Peyer's patch (tissue), 4 donors: ENCODE data around the gene TTLL4. TPM values are rescaled to one million over a fixed set of nuclear protein-coding genes. Genes with fewer than 3 reads are reported as not detected.

Experiments used
- DNase-seq, 3 donors: peaks; one replicate each; pipeline ENCODE4 v3.0.0-alpha.2; 2017 to 2019
- H3K27ac ChIP-seq, 4 donors: fragments of 200-600 bp; sonication (generic); one replicate each; pipeline ENCODE4 v1.5.1; 2016 to 2019
- H3K27me3 ChIP-seq, 2 donors: fragments of 200-600 bp; sonication (generic); one replicate each; pipeline ENCODE4 v1.5.1; 2019
- H3K36me3 ChIP-seq, 3 donors: fragments of 200-600 bp; sonication (generic); one replicate each; pipeline ENCODE4 v1.5.1; 2016 to 2019
- H3K4me1 ChIP-seq, 4 donors: fragments of 200-600 bp; sonication (generic); one replicate each; pipeline ENCODE4 v1.5.1; 2016 to 2019
- H3K4me3 ChIP-seq, 4 donors: fragments of 200-600 bp; sonication (generic); 1 replicate in 3 of 4; 2 replicates in 1 of 4; pipeline ENCODE4 v1.5.1; 2016 to 2019; ENCODE audit warnings: mild to moderate bottlenecking in 1 of 4
- H3K9me3 ChIP-seq, 4 donors: fragments of 200-600 bp; sonication (generic); one replicate each; pipeline ENCODE4 v1.5.1; 2016 to 2019; ENCODE audit warnings: mild to moderate bottlenecking in 1 of 4
- CTCF ChIP-seq, 6 experiments: fragments of 450-650 bp in 4 of 6; fragments of 200-600 bp in 2 of 6; sonication (generic) in 1 of 6; IDR thresholded peaks; one replicate each; pipeline ENCODE4 v1.5.1; 2017 to 2019; ENCODE audit warnings: antibody characterized with exemption in 6 of 6, mild to moderate bottlenecking in 3 of 6, moderate library complexity in 1 of 6
- POLR2A ChIP-seq, 2 donors: fragments of 450-650 bp; IDR thresholded peaks; one replicate each; pipeline ENCODE4 v1.5.1; 2017; ENCODE audit warnings: antibody characterized with exemption in 2 of 2, mild to moderate bottlenecking in 2 of 2, moderate library complexity in 2 of 2
- total RNA-seq, 4 donors: library from RNA; depleted of rRNA; stranded (reverse); fragments of >200 nt; gene quantifications; one replicate each; pipeline ENCODE4 v1.1.0, GENCODE V29; 2016

TTLL4 gene
- total RNA-seq, 4 donors from 2014 or later = 14.9 to 48.4 (median 45.1) TPM

GRCh38 chr2:218708086-218708485 lies 2.5 kb upstream of the TTLL4 start:
- TF ChIP-seq CTCF (IDR thresholded peaks at IDR 0.05) = no peak
- no peak for TF ChIP-seq POLR2A (IDR thresholded peaks at IDR 0.05)
- H3K27me3 ChIP-seq = no peaks in the 10 kb centered on the region
- H3K4me3 ChIP-seq = no peak overlapping the region
- no peaks in the 10 kb centered on the region for H3K36me3 ChIP-seq
- no peak for DNase-seq
- peaks cover 0 to 9% (median 4%) of the 10 kb centered on the region in 4 donors for H3K4me1 ChIP-seq
- no peaks in the 10 kb centered on the region for H3K9me3 ChIP-seq
- no peak overlapping the region for H3K27ac ChIP-seq

GRCh38 chr2:218709908-218710307 lies 727 bp upstream of the TTLL4 start:
- DNase-seq = no peak
- TF ChIP-seq CTCF (IDR thresholded peaks at IDR 0.05) = no peak
- no peak for TF ChIP-seq POLR2A (IDR thresholded peaks at IDR 0.05)
- no peaks in the 10 kb centered on the region for H3K9me3 ChIP-seq
- peak overlapping the region in 1 of 4 donors; percentile 78 for H3K4me3 ChIP-seq
- no peaks in the 10 kb centered on the region for H3K27me3 ChIP-seq
- H3K36me3 ChIP-seq = no peaks in the 10 kb centered on the region
- peaks cover 0 to 9% (median 4%) of the 10 kb centered on the region in 4 donors for H3K4me1 ChIP-seq
- no peak overlapping the region for H3K27ac ChIP-seq

- Histone ChIP-seq H3K9me3 (no peaks in the 10 kb centered on the region), H3K27ac (peak overlapping the region in 1 of 4 donors; percentile 87), H3K4me1 (peaks cover 0 to 9% (median 4%) of the 10 kb centered on the region in 4 donors), H3K36me3 (no peaks in the 10 kb centered on the region), H3K27me3 (no peaks in the 10 kb centered on the region), H3K4me3 (peak overlapping the region; percentile 63 to 80 (median 78))
- TF ChIP-seq CTCF (IDR thresholded peaks at IDR 0.05) (no peak), POLR2A (IDR thresholded peaks at IDR 0.05) (no peak)
- no peak for DNase-seq
Measured at GRCh38 chr2:218710334-218710686, 325 bp upstream of the TTLL4 start.

- Histone ChIP-seq H3K4me1 (peaks cover 0 to 9% (median 4%) of the 10 kb centered on the region in 4 donors), H3K4me3 (peak overlapping the region; percentile 63 to 80 (median 78)), H3K36me3 (no peaks in the 10 kb centered on the region), H3K27ac (peak overlapping the region; percentile 82 to 96 (median 89)), H3K9me3 (no peaks in the 10 kb centered on the region), H3K27me3 (no peaks in the 10 kb centered on the region)
- TF ChIP-seq CTCF (IDR thresholded peaks at IDR 0.05) (no peak), POLR2A (IDR thresholded peaks at IDR 0.05) (no peak)
- no peak for DNase-seq
Measured at GRCh38 chr2:218711550-218711929, 905 bp downstream of the TTLL4 start.

GRCh38 chr2:218713922-218714321 lies 3.3 kb downstream of the TTLL4 start:
- Histone ChIP-seq H3K27ac (no peak overlapping the region), H3K9me3 (no peaks in the 10 kb centered on the region), H3K4me1 (peaks cover 0 to 13% (median 4%) of the 10 kb centered on the region in 4 donors), H3K27me3 (no peaks in the 10 kb centered on the region), H3K4me3 (no peak overlapping the region), H3K36me3 (no peaks in the 10 kb centered on the region)
- no peak for DNase-seq
- TF ChIP-seq POLR2A (IDR thresholded peaks at IDR 0.05) (no peak), CTCF (IDR thresholded peaks at IDR 0.05) (no peak)

DNA sequence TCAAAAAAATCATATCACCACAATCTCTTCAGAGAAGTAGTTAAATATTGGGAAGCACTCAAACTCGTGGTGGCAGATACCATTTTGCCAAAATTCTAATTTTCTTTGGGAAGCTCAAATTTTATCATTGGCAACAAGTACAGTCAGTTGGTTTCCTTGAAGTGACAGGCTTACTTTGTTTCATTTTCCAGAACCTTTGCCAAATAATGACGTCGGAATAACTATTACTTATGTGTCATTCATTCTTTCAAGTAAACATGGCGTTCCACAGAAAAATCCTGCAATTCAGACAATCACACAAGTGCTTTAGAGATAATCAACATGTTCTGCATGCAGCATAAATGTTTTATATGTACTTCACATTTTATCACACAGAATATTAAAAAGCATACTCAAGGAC lies 5.4 kb downstream of the TTLL4 start:
- Histone ChIP-seq H3K4me3 (no peak overlapping the region), H3K36me3 (no peaks in the 10 kb centered on the region), H3K4me1 (peaks cover 0 to 13% (median 2%) of the 10 kb centered on the region in 4 donors), H3K27me3 (no peaks in the 10 kb centered on the region), H3K27ac (no peak overlapping the region), H3K9me3 (no peaks in the 10 kb centered on the region)
- no peak for DNase-seq
- no peak for TF ChIP-seq CTCF (IDR thresholded peaks at IDR 0.05)
- no peak for TF ChIP-seq POLR2A (IDR thresholded peaks at IDR 0.05)
